Bronchial epithelial cell (primary cell): ENCODE data around the gene GRID2. TPM values are rescaled to one million over a fixed set of nuclear protein-coding genes. Genes with fewer than 3 reads are reported as not detected.
A peak's percentile ranks its signal among the peaks of the same experiment; 100 is the strongest.

Source experiments
- DNase-seq: peaks from one replicate; pipeline ENCODE4 v3.0.0-alpha.2; 2010; ENCODE audit warnings: low read depth
- FAIRE-seq: peaks from 2 replicates; lab custom pipeline; 2011; peaks lifted over from hg19 to GRCh38; lab: Jason Lieb, UNC
- H3K27me3 ChIP-seq: 2 replicates; pipeline ENCODE4 v1.5.1; 2011; ENCODE audit warnings: low read length; ENCODE audit not compliant: control insufficient read depth, insufficient read depth
- H3K36me3 ChIP-seq: 2 replicates; pipeline ENCODE4 v1.5.1; 2011; ENCODE audit warnings: low read length; ENCODE audit not compliant: control insufficient read depth, insufficient read depth
- H3K4me3 ChIP-seq: 2 replicates; pipeline ENCODE4 v1.5.1; 2011; ENCODE audit warnings: mild to moderate bottlenecking, low read depth, low read length, control low read depth
- CTCF ChIP-seq: IDR thresholded peaks from 2 replicates; pipeline ENCODE4 v1.5.1; 2011; ENCODE audit warnings: mild to moderate bottlenecking, moderate library complexity, low read length, control low read depth, inconsistent platforms; ENCODE audit not compliant: insufficient read depth, severe bottlenecking
- total RNA-seq: library from RNA; depleted of rRNA; stranded (reverse); fragments of >200 nt; gene quantifications from 2 replicates; pipeline ENCODE4 v1.2.1, GENCODE V29; 2014

The GRID2 gene
- total RNA-seq, 1 donor from 2014 or later: not detected

GRCh38 chr4:93394545-93395081, 1090.8 kb downstream of the GRID2 start:
- H3K27me3 ChIP-seq: no peaks in the 10 kb centered on the region
- no peak overlapping the region for H3K4me3 ChIP-seq
- peak; percentile 26 for DNase-seq
- no peaks in the 10 kb centered on the region for H3K36me3 ChIP-seq
- no peak for FAIRE-seq
- TF ChIP-seq CTCF: no peak

- Histone ChIP-seq H3K4me3 (no peak overlapping the region), H3K36me3 (no peaks in the 10 kb centered on the region), H3K27me3 (no peaks in the 10 kb centered on the region)
- FAIRE-seq: no peak
- TF ChIP-seq CTCF: no peak
- DNase-seq: peak; percentile 78
These were observed 1092.5 kb downstream of the GRID2 start for GRCh38 chr4:93396272-93396671.

GRCh38 chr4:93403571-93403970, 1099.8 kb downstream of the GRID2 start:
- no peak for FAIRE-seq
- no peak for DNase-seq
- H3K4me3 ChIP-seq: no peak overlapping the region
- H3K27me3 ChIP-seq: no peaks in the 10 kb centered on the region
- TF ChIP-seq CTCF: no peak
- no peaks in the 10 kb centered on the region for H3K36me3 ChIP-seq

GRCh38 chr4:93407493-93408275, 1103.9 kb downstream of the GRID2 start:
- H3K36me3 ChIP-seq: no peaks in the 10 kb centered on the region
- no peak for DNase-seq
- no peak overlapping the region for H3K4me3 ChIP-seq
- TF ChIP-seq CTCF: no peak
- no peak for FAIRE-seq
- H3K27me3 ChIP-seq: no peaks in the 10 kb centered on the region

- DNase-seq (no peak), FAIRE-seq (no peak)
- no peak overlapping the region for H3K4me3 ChIP-seq
- no peaks in the 10 kb centered on the region for H3K36me3 ChIP-seq
- TF ChIP-seq CTCF: no peak
- no peaks in the 10 kb centered on the region for H3K27me3 ChIP-seq
These were observed 1105.3 kb downstream of the GRID2 start for GRCh38 chr4:93409035-93409434.

- DNase-seq: no peak
These were observed 1110.3 kb downstream of the GRID2 start for GRCh38 chr4:93414041-93414550.

More at GRCh38 chr4:93414041-93414550, 1110.3 kb downstream of the GRID2 start:
- Histone ChIP-seq H3K36me3 (no peaks in the 10 kb centered on the region), H3K4me3 (no peak overlapping the region), H3K27me3 (no peaks in the 10 kb centered on the region)
- TF ChIP-seq CTCF: no peak
- no peak for FAIRE-seq
